ACHN (cell line): ENCODE results near the gene OCA2.

Experiments used
- DNase-seq: peaks from one replicate; pipeline ENCODE4 v3.0.0-alpha.2; 2015
- in situ Hi-C: cut with HindIII; loops from 2 replicates; pipeline ENCODE4 v1.10.0; 2017; ENCODE audit warnings: low sequenced_read_pairs, low pct_ligation_motif_present, low pct_unique_long_range_greater_than_20kb

The OCA2 gene

GRCh38 chr15:28107111-28107903, 8.2 kb upstream of the OCA2 start:
- DNase-seq = no peak

GRCh38 chr15:28106294-28107110, 7.4 kb upstream of the OCA2 start:
- no peak for DNase-seq
- in situ Hi-C loops = no loop called here

More at GRCh38 chr15:28107111-28107903, 8.2 kb upstream of the OCA2 start:
- in situ Hi-C loops = no loop called here

- in situ Hi-C loops = no loop called here
- DNase-seq = no peak
Observed at GRCh38 chr15:28105793-28106192, 6.7 kb upstream of the OCA2 start.

GRCh38 chr15:28105224-28105791, 6.2 kb upstream of the OCA2 start:
- in situ Hi-C loops = no loop called here
- DNase-seq = no peak

- no peak for DNase-seq
- in situ Hi-C loops = no loop called here
Observed at GRCh38 chr15:28104326-28104725, 5.2 kb upstream of the OCA2 start.

- in situ Hi-C loops = no loop called here
Observed at GRCh38 chr15:28103831-28104230, 4.7 kb upstream of the OCA2 start.

GRCh38 chr15:28101983-28102441, 2.9 kb upstream of the OCA2 start:
- no peak for DNase-seq
- in situ Hi-C loops = no loop called here

More at GRCh38 chr15:28103831-28104230, 4.7 kb upstream of the OCA2 start:
- DNase-seq = no peak

GRCh38 chr15:28101201-28101600, 2.1 kb upstream of the OCA2 start:
- DNase-seq = no peak
- in situ Hi-C loops = no loop called here

GRCh38 chr15:28100516-28101195, 1.5 kb upstream of the OCA2 start:
- in situ Hi-C loops = no loop called here
- DNase-seq = no peak

- in situ Hi-C loops = no loop called here
- DNase-seq = no peak
Observed at GRCh38 chr15:28099555-28100140, 533 bp upstream of the OCA2 start.

- in situ Hi-C loops = no loop called here
- DNase-seq = no peak
Observed at GRCh38 chr15:28098360-28098765, 752 bp downstream of the OCA2 start.

- in situ Hi-C loops = no loop called here
- no peak for DNase-seq
Observed at GRCh38 chr15:28097656-28098359, 1.3 kb downstream of the OCA2 start.

- in situ Hi-C loops = no loop called here
- peak; percentile 35 for DNase-seq
Observed at GRCh38 chr15:28096670-28097431, 2.3 kb downstream of the OCA2 start.

- no peak for DNase-seq
- in situ Hi-C loops = no loop called here
Observed at GRCh38 chr15:28096411-28096669, 2.8 kb downstream of the OCA2 start.

GRCh38 chr15:28094732-28095521, 4.2 kb downstream of the OCA2 start:
- no peak for DNase-seq
- in situ Hi-C loops = no loop called here

- in situ Hi-C loops = no loop called here
- no peak for DNase-seq
Observed at GRCh38 chr15:28093752-28094535, 5.2 kb downstream of the OCA2 start.
